CD4-positive, alpha-beta T cell treated with Interleukin-10 for 1 hour (primary cell): ENCODE measurements around the gene KCNQ1.

ENCODE experiments used
- DNase-seq: peaks from one replicate; pipeline ENCODE4 v3.0.0-alpha.2; 2020

The KCNQ1 gene

GRCh38 chr11:2586087-2586792, 141.4 kb downstream of the KCNQ1 start:
- DNase-seq: no peak

GRCh38 chr11:2586793-2587131, 142.0 kb downstream of the KCNQ1 start:
- no peak for DNase-seq

DNA sequence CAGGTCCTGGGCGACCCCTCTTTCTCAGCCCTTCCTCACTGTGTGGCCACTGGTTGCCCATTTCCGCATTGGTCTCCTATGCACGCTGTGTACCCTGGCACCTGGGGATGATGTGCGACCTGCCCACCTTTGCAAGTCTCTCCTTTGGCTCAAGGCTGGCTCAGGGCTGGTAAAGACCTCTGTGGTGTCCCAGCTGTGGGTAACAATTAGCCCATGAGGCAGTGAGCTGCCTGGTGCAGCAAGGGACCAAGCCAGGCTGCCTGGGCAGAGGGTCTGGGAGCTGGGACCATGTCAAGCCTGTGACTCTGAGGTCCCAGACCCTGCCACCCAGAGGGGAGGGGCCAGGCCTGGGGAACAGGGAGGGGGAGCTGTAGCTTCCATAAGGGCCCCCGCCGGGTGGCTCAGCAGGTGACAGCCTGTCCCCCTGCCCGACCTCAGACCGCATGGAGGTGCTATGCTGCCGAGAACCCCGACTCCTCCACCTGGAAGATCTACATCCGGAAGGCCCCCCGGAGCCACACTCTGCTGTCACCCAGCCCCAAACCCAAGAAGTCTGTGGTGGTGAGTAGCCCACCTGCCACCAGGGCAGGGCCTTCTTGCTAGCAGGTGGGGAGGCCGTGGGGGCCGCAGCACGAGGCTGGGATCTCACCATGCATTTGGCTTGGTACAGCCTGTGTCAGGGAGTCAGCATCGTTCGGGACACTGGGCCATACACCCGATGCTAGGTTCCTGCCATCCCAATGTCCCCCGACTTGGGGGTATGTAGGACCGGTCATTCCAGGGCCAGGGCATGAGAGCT, 142.5 kb downstream of the KCNQ1 start:
- DNase-seq: no peak

GRCh38 chr11:2587976-2588748, 143.4 kb downstream of the KCNQ1 start:
- DNase-seq: no peak

- no peak for DNase-seq
These were observed 144.2 kb downstream of the KCNQ1 start for GRCh38 chr11:2588809-2589537.

DNA sequence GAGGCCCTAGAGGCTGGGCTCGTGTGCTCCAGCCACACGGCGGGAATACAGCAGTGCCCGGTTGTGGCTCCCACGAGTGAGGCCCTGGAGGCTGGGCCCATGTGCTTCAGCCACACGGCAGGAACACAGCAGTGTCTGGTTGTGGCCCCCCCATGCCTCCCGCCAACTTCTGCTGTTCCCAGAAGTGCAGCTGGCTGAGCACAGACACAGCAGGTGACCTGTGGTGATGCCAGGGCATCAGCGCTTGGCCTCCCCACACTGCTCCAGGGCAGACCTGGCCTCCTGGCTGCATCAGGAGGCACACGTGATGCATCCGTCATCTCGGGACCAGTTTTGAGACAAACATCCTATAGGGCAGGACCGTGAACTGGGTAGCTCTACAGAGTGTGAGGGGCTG, 144.7 kb downstream of the KCNQ1 start:
- no peak for DNase-seq

- DNase-seq: no peak
These were observed 145.5 kb downstream of the KCNQ1 start for GRCh38 chr11:2590131-2590964.

GRCh38 chr11:2590965-2591754, 146.4 kb downstream of the KCNQ1 start:
- no peak for DNase-seq

DNA sequence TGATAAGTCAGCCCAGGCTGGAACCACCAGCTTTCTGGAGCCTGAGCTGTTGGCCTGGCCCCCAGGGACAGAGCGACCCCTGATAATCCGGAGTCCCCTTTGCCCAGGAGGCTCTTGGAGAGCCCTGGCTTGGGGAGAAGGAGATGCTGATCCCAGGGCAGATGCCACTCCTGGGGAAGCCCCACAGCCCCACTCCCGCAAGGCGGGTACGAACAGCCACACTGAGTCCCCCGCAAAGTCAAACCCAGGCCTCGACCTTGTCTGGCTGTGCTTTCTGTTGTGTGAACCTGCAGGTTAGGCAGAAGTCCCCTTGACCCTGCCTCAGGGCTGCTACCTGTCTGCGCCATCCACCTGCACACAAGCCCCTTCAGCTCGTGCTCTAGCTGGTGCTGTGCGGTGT, 147.0 kb downstream of the KCNQ1 start:
- DNase-seq: no peak

DNA sequence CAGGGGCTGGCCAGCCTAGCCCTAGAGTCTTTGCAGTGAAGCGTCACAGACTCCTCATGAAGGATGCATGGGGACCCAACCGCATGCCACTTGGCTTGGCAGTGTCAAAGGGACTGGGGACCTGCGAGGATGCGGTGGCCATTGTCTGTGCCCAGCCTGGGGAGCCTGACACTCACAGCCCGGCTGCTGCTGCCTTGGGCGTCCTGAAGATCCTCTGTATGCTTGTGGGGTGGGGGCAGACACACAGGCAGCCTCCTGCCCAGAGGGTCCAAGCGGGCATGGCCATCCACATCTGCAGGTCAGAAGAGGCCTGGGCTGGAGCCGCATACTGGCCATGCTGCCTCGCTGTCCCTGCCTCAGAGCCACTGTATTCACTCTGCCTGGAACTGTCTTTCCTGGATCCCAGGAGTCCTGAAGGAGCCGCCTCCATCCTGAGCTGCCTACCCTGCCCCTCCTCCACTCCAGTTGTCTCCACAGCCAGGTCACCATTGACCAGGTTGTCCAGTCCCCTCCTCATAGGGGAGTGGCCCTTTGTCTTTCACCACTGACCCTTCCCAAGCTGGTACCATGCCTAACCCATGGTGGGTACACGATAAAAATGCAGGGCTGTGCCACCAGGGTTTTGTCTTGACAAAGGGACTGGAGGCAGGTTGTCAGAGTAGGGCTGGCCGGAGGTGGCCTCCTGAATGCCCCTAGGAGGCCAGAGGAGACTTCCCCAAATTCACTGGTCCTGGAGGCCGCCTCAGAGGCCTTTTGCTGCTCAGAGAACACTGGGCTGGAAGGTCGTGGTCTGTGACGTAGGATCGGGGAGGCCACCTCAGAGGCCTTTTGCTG, 148.0 kb downstream of the KCNQ1 start:
- DNase-seq: no peak

DNA sequence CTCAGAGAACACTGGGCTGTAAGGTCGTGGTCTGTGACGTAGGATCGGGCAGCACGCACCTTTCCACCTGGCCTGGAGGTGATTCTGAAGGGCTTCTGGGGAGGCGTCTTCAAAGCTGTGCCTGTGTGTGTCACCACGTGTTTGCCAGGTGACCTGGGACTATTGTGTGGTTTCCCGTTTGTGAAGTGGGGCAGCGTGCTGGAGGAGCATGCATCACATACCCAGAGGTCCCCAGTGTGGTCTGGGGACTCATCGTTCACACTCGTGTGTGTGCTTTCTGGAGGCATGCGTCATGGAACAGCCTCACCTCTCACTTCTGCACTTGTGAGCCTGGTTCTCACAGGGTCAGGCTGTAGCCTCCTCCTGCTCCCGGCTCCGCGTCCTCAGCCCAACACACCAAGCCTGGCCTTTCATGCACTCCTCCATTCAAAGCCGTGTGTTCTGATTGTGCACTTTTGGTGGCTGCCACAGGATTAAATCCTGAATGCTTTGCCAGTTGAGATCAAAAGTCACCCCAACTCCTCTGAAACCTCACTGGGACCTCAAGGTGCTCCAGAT, 148.7 kb downstream of the KCNQ1 start:
- no peak for DNase-seq

DNA sequence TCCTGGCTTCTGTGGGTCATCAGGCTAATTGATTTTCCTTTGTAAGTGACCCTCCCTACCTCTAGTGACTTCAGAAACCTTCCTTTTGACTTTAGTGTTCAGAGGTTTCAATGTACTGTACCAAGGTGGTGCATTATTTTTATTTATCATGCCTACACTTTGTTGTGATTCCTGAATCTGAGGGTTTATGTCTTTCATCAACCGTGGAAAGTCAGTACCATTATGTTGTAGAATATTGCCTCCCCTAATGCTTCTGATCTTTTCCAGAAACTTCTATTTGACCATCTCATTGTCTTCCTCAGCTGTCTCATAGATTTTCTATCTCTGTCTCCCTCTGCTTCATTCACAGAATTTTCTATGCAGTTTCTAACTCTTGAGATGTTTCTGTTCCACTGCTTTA, 149.5 kb downstream of the KCNQ1 start:
- no peak for DNase-seq

DNA sequence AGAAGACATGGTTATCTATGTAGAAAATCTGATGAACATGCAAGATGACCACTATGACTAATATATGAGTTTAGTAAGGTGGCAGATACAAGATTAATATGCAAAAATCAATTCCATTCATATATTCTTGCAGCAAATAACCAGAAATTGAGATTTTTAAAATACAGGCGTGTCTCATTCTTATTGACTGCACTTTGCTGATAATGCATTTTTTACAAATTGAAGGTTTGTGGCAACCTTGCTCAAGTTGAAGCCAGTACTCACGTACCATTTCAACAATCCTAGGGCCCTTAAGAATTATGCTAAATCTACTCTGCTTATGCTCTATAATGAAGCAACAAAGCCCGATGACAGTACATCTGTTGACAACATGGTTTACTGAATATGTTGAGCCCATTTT, 150.4 kb downstream of the KCNQ1 start:
- no peak for DNase-seq

DNA sequence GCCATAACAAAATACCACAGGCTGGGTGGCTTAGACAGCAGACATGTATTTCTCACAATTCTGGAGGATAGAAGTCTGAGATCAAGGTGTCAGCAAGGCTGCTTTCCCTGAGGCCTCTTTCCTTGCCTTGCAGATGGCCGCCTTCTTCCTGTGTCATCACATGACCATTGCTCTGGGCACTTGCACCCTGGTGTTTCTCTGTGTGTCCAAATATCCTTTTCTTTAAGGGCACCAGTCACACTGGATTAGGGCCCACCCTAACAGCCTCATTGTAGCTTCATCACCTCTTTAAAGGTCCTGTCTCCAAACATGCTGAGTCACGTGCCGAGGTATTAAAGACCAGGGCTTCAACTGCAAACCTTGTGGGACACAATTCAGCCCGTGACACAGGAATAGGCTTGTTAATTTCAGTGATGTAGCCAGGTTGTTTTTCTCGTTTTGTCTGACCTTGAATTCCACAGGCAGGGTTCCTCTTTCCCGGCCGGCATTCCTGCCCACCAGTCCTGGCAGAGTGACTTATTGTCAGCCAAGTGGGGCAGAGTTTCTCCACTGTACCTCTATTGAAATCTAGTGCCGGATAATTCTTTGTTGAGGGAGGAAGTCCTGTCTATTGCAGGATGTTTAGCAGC, 154.9 kb downstream of the KCNQ1 start:
- DNase-seq: no peak

GRCh38 chr11:2609345-2609744, 164.5 kb downstream of the KCNQ1 start:
- DNase-seq: no peak

DNA sequence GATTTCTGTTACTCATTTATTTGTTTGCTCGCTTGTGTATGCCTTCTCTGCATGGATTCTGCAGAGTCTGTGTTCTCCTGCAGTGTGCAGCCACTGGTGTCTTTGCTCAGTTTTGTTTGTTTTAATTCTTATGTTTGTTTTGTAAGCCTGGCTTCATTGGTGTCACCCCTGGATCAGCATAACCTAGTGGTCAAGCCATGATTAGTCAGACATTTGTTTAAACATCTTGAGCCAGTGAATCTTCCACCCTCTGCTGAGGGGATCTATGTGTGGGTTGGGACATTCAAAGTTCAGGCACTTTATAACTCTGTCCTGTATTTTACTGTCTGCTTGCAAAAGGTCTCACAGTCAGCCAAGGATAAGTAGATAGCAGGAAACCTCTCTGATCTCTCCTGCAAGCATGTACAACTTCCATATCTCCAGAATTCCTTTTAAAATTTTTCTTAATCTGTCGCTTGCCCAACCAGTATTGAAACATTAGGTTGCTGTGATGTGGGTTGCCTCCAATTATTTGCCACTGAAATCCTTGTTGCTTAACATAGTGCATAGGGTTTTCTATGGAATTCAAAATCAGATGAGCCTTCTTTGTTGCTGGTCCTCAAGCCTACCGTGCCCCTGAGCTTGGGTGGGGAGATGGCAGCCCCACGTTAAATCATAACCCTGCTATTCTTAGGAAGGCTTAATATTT, 168.2 kb downstream of the KCNQ1 start:
- no peak for DNase-seq

DNA sequence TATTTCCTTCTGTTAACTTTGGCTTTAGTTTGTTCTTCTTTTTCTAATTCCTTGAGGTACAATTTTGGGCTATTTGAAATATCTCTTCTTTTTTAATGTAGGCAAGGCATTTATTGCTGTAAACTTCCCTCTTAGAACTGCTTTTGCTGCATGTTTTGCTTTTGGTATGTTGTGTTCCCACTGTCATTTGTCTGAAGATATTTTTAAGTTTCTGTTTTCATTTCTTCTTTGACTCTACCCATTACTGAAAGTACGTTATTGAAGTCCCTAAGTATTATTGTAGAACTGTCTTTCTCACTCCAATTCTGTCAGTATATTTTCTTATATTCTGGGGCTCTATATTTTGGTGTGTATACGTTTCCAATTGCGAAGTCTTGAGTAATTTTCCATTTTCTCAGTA, 177.1 kb downstream of the KCNQ1 start:
- DNase-seq: no peak

DNA sequence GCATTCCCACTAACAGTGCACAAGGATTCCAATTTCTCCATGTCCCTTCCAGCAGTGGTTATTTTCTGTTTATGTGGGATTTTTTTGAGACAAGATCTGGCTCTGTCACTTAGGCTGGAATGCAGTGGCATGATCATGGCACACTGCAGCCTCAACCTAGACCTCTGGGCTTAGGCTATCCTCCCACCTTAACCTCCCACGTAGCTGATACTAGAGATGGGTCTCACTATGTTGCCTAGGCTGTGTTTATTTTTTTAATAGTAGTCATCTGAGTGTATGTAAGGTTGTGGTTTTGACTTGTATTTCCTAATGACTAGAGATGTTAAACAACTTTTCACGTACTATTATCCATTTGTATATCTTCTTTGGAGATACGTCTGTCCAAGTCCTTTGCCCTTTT, 180.4 kb downstream of the KCNQ1 start:
- DNase-seq: no peak

DNA sequence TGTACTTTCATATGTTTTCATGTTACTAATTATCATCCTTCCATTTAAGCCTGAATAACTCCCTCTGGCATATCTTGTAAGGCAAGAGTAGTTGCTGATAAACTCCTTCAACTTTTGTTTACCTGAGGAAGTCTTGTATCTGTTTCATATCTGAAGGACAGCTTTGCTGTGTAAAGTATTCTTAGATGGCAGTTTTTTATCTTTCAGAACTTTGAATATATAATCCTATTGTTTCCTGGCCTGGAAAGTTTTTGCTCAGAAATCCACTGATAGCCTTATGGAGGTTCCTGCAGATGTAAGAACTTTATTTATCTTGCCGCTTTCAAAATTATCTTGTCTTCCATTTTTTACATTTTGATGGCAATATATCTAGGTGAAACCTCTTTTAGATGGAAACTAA, 185.9 kb downstream of the KCNQ1 start:
- DNase-seq: no peak
